ENCODE data around the gene NME1. TPM values are rescaled to one million over a fixed set of nuclear protein-coding genes. Genes with fewer than 3 reads are reported as not detected.

NME1 gene
- total and polyA plus RNA-seq, 7 experiments from 2014 or later: 13.4 to 159 (median 21.1) TPM

DNA sequence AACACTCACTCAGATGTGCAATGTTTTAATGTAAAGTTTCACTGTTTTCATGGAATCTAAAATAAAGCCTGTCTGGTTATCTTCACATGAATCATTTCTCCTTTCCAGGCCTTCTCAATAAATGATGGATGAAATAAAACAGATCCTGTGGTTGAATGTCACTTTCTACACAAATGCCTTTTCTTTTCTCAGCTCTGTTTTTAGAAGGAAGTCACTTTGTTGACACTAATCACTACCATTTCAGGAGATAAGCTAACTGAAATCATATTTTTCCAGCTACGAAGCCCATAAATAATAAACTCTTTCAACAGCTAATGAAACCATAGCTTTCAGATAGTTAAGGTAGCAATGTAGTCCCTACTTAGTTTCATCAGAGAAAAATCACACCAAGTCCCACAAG lies 30.8 kb downstream of the NME1 start:
- Mint-ChIP-seq H3K9me3 (no peaks in the 10 kb centered on the region), H3K4me1 (peaks cover 0 to 2% (median 0%) of the 10 kb centered on the region in 7 donors), H3K4me3 (no peak overlapping the region), H3K27me3 (no peaks in the 10 kb centered on the region), H3K36me3 (peaks cover 0 to 33% (median 5%) of the 10 kb centered on the region in 5 donors), H3K27ac (peak overlapping the region in 1 of 9 donors; percentile 1)
- Histone ChIP-seq H3K4me3 (ENCODE audit: low read length) (no peak overlapping the region), H3K27me3 (ENCODE audit: control insufficient read depth in 2 of 2, insufficient read depth in 2 of 2, low read length in 2 of 2) (no peaks in the 10 kb centered on the region), H3K9me3 (ENCODE audit: control insufficient read depth in 2 of 3, low read length in 3 of 3) (no peaks in the 10 kb centered on the region), H3K27ac (ENCODE audit: low read depth, low read length) (no peak overlapping the region), H3K4me1 (ENCODE audit: control insufficient read depth in 2 of 2, insufficient read depth in 2 of 2, low read length in 2 of 2) (no peaks in the 10 kb centered on the region), H3K36me3 (ENCODE audit: control insufficient read depth in 2 of 3, insufficient read depth in 3 of 3, low read length in 3 of 3) (peaks cover 0 to 40% (median 11%) of the 10 kb centered on the region in 3 experiments)
- DNase-seq (no peak), ATAC-seq (no peak)
- POLR2A ChIA-PET: interaction anchor here (1.2 kb wide), 1 partner anchor 84 kb away, joined by 3 read pairs; no protein-coding TSS in a partner anchor
- CTCF ChIA-PET: no interaction called here
- intact Hi-C loops (cut with micrococcal nuclease): no loop called here

DNA sequence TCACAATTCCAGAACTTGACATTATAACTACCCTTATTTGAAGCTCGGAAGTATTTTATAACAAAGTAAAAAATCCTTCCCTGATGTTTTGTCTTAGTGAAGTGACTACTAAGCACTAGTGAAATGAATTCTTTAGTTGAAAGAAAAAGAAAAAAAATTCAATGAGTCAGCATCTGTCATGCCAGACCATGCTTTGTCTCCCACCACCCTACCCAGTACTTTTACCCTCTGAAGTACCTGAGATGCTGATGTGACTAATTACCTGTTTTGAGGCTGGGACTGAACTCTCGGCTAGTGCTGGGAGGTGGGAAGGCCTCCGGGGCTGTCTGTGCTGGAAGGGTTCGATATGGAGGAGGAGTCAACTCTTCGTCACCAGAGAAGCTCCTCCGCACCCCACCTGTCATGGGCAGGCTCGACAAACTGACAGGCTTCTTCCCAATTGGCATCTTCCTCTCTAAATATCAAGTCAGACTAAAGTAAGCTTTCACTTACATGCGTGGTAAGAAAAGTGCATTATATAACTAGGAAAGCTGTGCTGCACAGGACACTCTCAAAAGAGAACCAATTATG lies 32.5 kb downstream of the NME1 start:
- peak overlapping the region in 3 of 9 donors; percentile 14 to 73 (median 59) for H3K27ac Mint-ChIP-seq
- no peak overlapping the region for H3K27ac ChIP-seq (ENCODE audit: low read depth, low read length)
- no peaks in the 10 kb centered on the region for H3K27me3 ChIP-seq (ENCODE audit: control insufficient read depth in 2 of 2, insufficient read depth in 2 of 2, low read length in 2 of 2)
- peaks cover 0 to 45% (median 11%) of the 10 kb centered on the region in 3 experiments for H3K36me3 ChIP-seq (ENCODE audit: control insufficient read depth in 2 of 3, insufficient read depth in 3 of 3, low read length in 3 of 3)
- H3K9me3 Mint-ChIP-seq: no peaks in the 10 kb centered on the region
- no peak overlapping the region for H3K4me3 ChIP-seq (ENCODE audit: low read length)
- H3K4me3 Mint-ChIP-seq: no peak overlapping the region
- POLR2A ChIA-PET: no interaction called here
- intact Hi-C loops (cut with micrococcal nuclease): no loop called here
- H3K4me1 Mint-ChIP-seq: peaks cover 0 to 6% (median 0%) of the 10 kb centered on the region in 7 donors
- ATAC-seq (no peak), DNase-seq (no peak)
- H3K36me3 Mint-ChIP-seq: peaks cover 0 to 36% (median 9%) of the 10 kb centered on the region in 5 donors
- CTCF ChIA-PET: interaction anchor here (1.5 kb wide), 1 partner anchor 184 kb away, joined by 3 read pairs; no protein-coding TSS in a partner anchor
- no peaks in the 10 kb centered on the region for H3K27me3 Mint-ChIP-seq
- H3K4me1 ChIP-seq (ENCODE audit: control insufficient read depth in 2 of 2, insufficient read depth in 2 of 2, low read length in 2 of 2): no peaks in the 10 kb centered on the region
- no peaks in the 10 kb centered on the region for H3K9me3 ChIP-seq (ENCODE audit: control insufficient read depth in 2 of 3, low read length in 3 of 3)

DNA sequence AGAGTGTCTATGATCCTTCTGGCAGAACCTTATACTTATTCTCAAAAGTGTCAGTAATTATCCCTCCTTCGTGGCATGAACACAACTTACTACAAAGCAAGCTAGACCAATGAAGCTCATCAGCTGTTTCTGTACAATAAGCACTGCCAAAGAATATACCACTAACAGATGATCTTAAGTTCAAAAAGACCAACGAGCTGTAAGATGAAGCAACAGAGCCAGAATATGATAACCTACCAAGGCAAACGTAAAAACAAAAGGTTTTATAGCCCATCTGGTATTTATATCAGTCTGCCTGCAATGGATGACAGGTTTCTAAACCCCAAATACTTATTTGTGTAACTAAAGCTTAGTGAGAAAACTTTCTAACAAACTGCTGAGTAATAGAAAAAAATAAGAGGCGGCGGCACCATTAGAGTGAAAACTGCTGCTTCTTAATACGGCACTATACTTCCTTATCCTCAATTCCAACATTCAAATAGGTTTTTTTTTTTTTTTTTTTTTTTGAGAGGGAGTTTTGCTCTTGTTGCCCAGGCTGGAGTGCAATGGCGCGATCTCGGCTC lies 35.0 kb downstream of the NME1 start:
- peak overlapping the region in 2 of 9 donors; percentile 51 to 65 for H3K27ac Mint-ChIP-seq
- intact Hi-C loops (cut with micrococcal nuclease): no loop called here

DNA sequence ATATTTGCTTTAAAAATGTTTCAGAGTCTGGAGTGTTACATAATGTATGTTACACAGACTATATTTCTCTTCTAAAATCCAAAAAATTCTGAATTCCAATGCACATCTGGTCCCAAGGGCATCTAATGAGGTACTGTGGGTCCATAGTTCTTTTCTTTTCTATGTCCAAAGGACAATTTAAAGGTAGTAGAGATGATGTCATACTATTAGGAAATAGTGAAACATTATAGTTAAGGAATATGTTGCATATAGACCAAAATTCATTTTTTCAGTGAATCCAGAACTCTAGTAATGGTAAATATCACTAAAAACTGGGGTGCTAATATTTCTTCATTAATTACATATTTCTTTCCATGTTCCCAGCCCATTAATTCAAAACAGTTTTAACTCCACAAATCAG lies 35.8 kb downstream of the NME1 start:
- Mint-ChIP-seq H3K27me3 (no peaks in the 10 kb centered on the region), H3K27ac (peak overlapping the region in 2 of 9 donors; percentile 34 to 36), H3K9me3 (no peaks in the 10 kb centered on the region), H3K4me1 (peaks cover 0 to 6% (median 0%) of the 10 kb centered on the region in 7 donors), H3K36me3 (peaks cover 0 to 44% (median 14%) of the 10 kb centered on the region in 5 donors), H3K4me3 (no peak overlapping the region)
- Histone ChIP-seq H3K4me1 (ENCODE audit: control insufficient read depth in 2 of 2, insufficient read depth in 2 of 2, low read length in 2 of 2) (no peaks in the 10 kb centered on the region), H3K27me3 (ENCODE audit: control insufficient read depth in 2 of 2, insufficient read depth in 2 of 2, low read length in 2 of 2) (no peaks in the 10 kb centered on the region), H3K36me3 (ENCODE audit: control insufficient read depth in 2 of 3, insufficient read depth in 3 of 3, low read length in 3 of 3) (peaks cover 5 to 58% (median 16%) of the 10 kb centered on the region in 3 experiments), H3K9me3 (ENCODE audit: control insufficient read depth in 2 of 3, low read length in 3 of 3) (no peaks in the 10 kb centered on the region), H3K4me3 (ENCODE audit: low read length) (no peak overlapping the region), H3K27ac (ENCODE audit: low read depth, low read length) (no peak overlapping the region)
- ChIA-PET CTCF (no interaction called here), POLR2A (no interaction called here)
- no peak for ATAC-seq
- no peak for DNase-seq
- intact Hi-C loops (cut with micrococcal nuclease): no loop called here

More for the DNA sequence above, 35.0 kb downstream of the NME1 start:
- Mint-ChIP-seq H3K9me3 (no peaks in the 10 kb centered on the region), H3K27me3 (no peaks in the 10 kb centered on the region), H3K36me3 (peaks cover 0 to 45% (median 14%) of the 10 kb centered on the region in 5 donors), H3K4me3 (no peak overlapping the region), H3K4me1 (peaks cover 0 to 6% (median 0%) of the 10 kb centered on the region in 7 donors)
- H3K4me1 ChIP-seq (ENCODE audit: control insufficient read depth in 2 of 2, insufficient read depth in 2 of 2, low read length in 2 of 2): no peaks in the 10 kb centered on the region
- CTCF ChIA-PET: interaction anchor here (0.6 kb wide), 1 partner anchor 15 kb away, joined by 3 read pairs; no protein-coding TSS in a partner anchor
- DNase-seq (no peak), ATAC-seq (no peak)
- POLR2A ChIA-PET: no interaction called here
- H3K4me3 ChIP-seq (ENCODE audit: low read length): no peak overlapping the region
- H3K36me3 ChIP-seq (ENCODE audit: control insufficient read depth in 2 of 3, insufficient read depth in 3 of 3, low read length in 3 of 3): peaks cover 11 to 51% (median 15%) of the 10 kb centered on the region in 3 experiments
- no peak overlapping the region for H3K27ac ChIP-seq (ENCODE audit: low read depth, low read length)
- H3K27me3 ChIP-seq (ENCODE audit: control insufficient read depth in 2 of 2, insufficient read depth in 2 of 2, low read length in 2 of 2): no peaks in the 10 kb centered on the region
- H3K9me3 ChIP-seq (ENCODE audit: control insufficient read depth in 2 of 3, low read length in 3 of 3): no peaks in the 10 kb centered on the region

DNA sequence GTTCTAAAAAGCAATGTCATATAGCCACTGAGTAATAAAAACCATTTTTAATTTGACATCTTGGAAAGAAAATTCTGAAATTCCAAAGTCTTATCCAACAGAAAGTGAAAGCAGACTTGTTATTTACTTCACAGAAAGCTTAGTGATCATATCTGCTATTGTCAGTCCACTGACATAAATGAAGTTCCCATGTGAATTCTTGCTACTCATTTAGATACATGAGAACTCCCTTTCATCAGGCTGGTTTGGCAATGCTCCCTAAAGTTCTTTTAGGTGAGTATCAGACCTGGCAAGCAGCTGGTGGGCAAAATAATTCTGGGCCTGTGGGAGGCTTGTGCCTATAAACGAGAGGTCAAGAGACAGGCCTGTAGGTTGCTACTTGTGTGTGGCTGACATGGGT lies 36.3 kb downstream of the NME1 start:
- H3K4me3 Mint-ChIP-seq: no peak overlapping the region
- H3K27me3 ChIP-seq (ENCODE audit: control insufficient read depth in 2 of 2, insufficient read depth in 2 of 2, low read length in 2 of 2): no peaks in the 10 kb centered on the region
- H3K36me3 ChIP-seq (ENCODE audit: control insufficient read depth in 2 of 3, insufficient read depth in 3 of 3, low read length in 3 of 3): peaks cover 4 to 58% (median 16%) of the 10 kb centered on the region in 3 experiments
- H3K9me3 Mint-ChIP-seq: no peaks in the 10 kb centered on the region
- H3K27ac Mint-ChIP-seq: peak overlapping the region in 5 of 9 donors; percentile 6 to 59 (median 34)
- POLR2A ChIA-PET: no interaction called here
- H3K4me3 ChIP-seq (ENCODE audit: low read length): no peak overlapping the region
- H3K36me3 Mint-ChIP-seq: peaks cover 0 to 39% (median 14%) of the 10 kb centered on the region in 5 donors
- CTCF ChIA-PET: no interaction called here
- no peaks in the 10 kb centered on the region for H3K9me3 ChIP-seq (ENCODE audit: control insufficient read depth in 2 of 3, low read length in 3 of 3)
- DNase-seq: no peak
- ATAC-seq: no peak
- H3K27ac ChIP-seq (ENCODE audit: low read depth, low read length): no peak overlapping the region
- no peaks in the 10 kb centered on the region for H3K27me3 Mint-ChIP-seq
- no peaks in the 10 kb centered on the region for H3K4me1 ChIP-seq (ENCODE audit: control insufficient read depth in 2 of 2, insufficient read depth in 2 of 2, low read length in 2 of 2)
- H3K4me1 Mint-ChIP-seq: peaks cover 0 to 6% (median 0%) of the 10 kb centered on the region in 7 donors
- intact Hi-C loops (cut with micrococcal nuclease): no loop called here

DNA sequence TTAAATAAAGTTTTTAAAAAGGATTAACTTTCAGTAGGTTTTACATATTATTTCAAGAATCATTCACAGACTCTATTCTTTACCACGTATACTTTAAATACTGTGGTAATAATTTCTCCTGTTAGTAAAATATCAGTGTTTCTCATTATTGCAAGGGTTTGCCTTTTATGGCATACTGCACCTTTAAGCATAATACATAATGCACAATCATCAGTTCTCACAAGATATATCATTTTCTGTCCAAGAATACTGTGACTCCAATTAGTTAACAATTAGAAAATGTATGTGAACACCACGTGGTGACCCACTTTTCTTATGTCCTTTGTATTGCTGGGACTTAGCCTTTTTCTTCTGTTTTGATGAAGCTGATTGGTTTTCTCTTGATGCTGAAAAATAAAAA lies 38.5 kb downstream of the NME1 start:
- CTCF ChIA-PET: no interaction called here
- no peaks in the 10 kb centered on the region for H3K9me3 Mint-ChIP-seq
- intact Hi-C loops (cut with micrococcal nuclease): no loop called here
- ATAC-seq (no peak), DNase-seq (no peak)
- Histone ChIP-seq H3K4me3 (ENCODE audit: low read length) (no peak overlapping the region), H3K27ac (ENCODE audit: low read depth, low read length) (no peak overlapping the region), H3K9me3 (ENCODE audit: control insufficient read depth in 2 of 3, low read length in 3 of 3) (no peaks in the 10 kb centered on the region), H3K36me3 (ENCODE audit: control insufficient read depth in 2 of 3, insufficient read depth in 3 of 3, low read length in 3 of 3) (peaks cover 0 to 67% (median 16%) of the 10 kb centered on the region in 3 experiments), H3K27me3 (ENCODE audit: control insufficient read depth in 2 of 2, insufficient read depth in 2 of 2, low read length in 2 of 2) (no peaks in the 10 kb centered on the region), H3K4me1 (ENCODE audit: control insufficient read depth in 2 of 2, insufficient read depth in 2 of 2, low read length in 2 of 2) (no peaks in the 10 kb centered on the region)
- POLR2A ChIA-PET: no interaction called here
- peaks cover 0 to 32% (median 10%) of the 10 kb centered on the region in 5 donors for H3K36me3 Mint-ChIP-seq
- no peaks in the 10 kb centered on the region for H3K27me3 Mint-ChIP-seq
- H3K27ac Mint-ChIP-seq: no peak overlapping the region
- H3K4me3 Mint-ChIP-seq: no peak overlapping the region
- peaks cover 0 to 6% (median 0%) of the 10 kb centered on the region in 7 donors for H3K4me1 Mint-ChIP-seq

All from naive thymus-derived CD4-positive, alpha-beta T cell (primary cell).